MCF 10A (cell line): ENCODE data around the gene BCAS2. TPM values are rescaled to one million over a fixed set of nuclear protein-coding genes. Genes with fewer than 3 reads are reported as not detected.

Experiments
- Bru-seq: library from RNA; stranded (reverse); fragments of 400-500 nt; gene quantifications from one replicate; lab custom pipeline; 2021; lab: Mats Ljungman, UMichigan
- BruChase-seq, 2 experiments: library from RNA; stranded (reverse); fragments of 400-500 nt; gene quantifications; one replicate each; lab custom pipeline; 2021; lab: Mats Ljungman, UMichigan
- BruUV-seq: library from RNA; stranded (reverse); fragments of 400-500 nt; replicated peaks from 2 replicates; lab custom pipeline; 2021; lab: Mats Ljungman, UMichigan
- CTCF ChIA-PET: fragments of 300-600 bp; sonication (Branson Sonifier 250); formaldehyde crosslinking; extraction: SDS; loops from one replicate; lab custom pipeline; 2021; ENCODE audit warnings: antibody characterized with exemption, inconsistent platforms; lab: Yijun Ruan, JAX
- POLR2A ChIA-PET: fragments of 300-600, 350-650 bp; sonication (Branson Sonifier 250); formaldehyde crosslinking; extraction: SDS; loops from one replicate; lab custom pipeline; 2020; ENCODE audit warnings: antibody characterized with exemption, inconsistent platforms; lab: Yijun Ruan, JAX
- DNase-seq: peaks from one replicate; pipeline ENCODE4 v3.0.0-alpha.2; 2018; ENCODE audit not compliant: unreplicated experiment
- H3K27ac Mint-ChIP-seq: one replicate; pipeline ENCODE4 v1.8.0; 2022; ENCODE audit warnings: mild to moderate bottlenecking, low read depth, mixed read lengths; ENCODE audit not compliant: unreplicated experiment
- H3K27me3 Mint-ChIP-seq: one replicate; pipeline ENCODE4 v1.8.0; 2022; ENCODE audit warnings: mixed read lengths; ENCODE audit not compliant: insufficient read depth, unreplicated experiment
- H3K36me3 Mint-ChIP-seq: one replicate; pipeline ENCODE4 v1.8.0; 2022; ENCODE audit warnings: mild to moderate bottlenecking, moderate library complexity, mixed read lengths; ENCODE audit not compliant: insufficient read depth, unreplicated experiment
- H3K4me1 Mint-ChIP-seq: one replicate; pipeline ENCODE4 v1.8.0; 2022; ENCODE audit warnings: mixed read lengths; ENCODE audit not compliant: insufficient read depth, unreplicated experiment
- H3K4me3 Mint-ChIP-seq: one replicate; pipeline ENCODE4 v1.8.0; 2022; ENCODE audit warnings: mild to moderate bottlenecking, moderate library complexity, mixed read lengths; ENCODE audit not compliant: unreplicated experiment
- H3K9me3 Mint-ChIP-seq: one replicate; pipeline ENCODE4 v1.8.0; 2022; ENCODE audit warnings: mixed read lengths; ENCODE audit not compliant: unreplicated experiment
- CTCF ChIP-seq: fragments of 200-600 bp; IDR thresholded peaks from one replicate; pipeline ENCODE4 v1.8.0; 2022; ENCODE audit warnings: antibody characterized with exemption, mild to moderate bottlenecking; ENCODE audit not compliant: unreplicated experiment
- intact Hi-C: fragments of 100-400 bp; cut with micrococcal nuclease; formaldehyde crosslinking; loops from 2 replicates; pipeline ENCODE4 v1.14.1; 2022
- long read RNA-seq: library from polyadenylated mRNA; stranded (forward); transcript quantifications from one replicate; pipeline ENCODE4 v2.0.0, GENCODE V29; 2022
- total RNA-seq: library from RNA; stranded (reverse); gene quantifications from 2 replicates; pipeline ENCODE4 v1.2.3, GENCODE V29; 2022

Gene BCAS2
- 85.4 and 97.2 TPM in 2 replicates for total RNA-seq
- Bru-seq, nascent RNA, result percentile 83 among the genes with signal in this experiment
- BruChase-seq, experiment 1, labeled RNA remaining after a 6-hour chase, result percentile 91 among the genes with signal in this experiment
- percentile 85 among the genes with signal in this experiment for BruChase-seq, experiment 2, labeled RNA remaining after a 2-hour chase
- long read RNA-seq, transcript BCAS2-202 (6 exons, 891 nt), result minor isoform, 5 of 197 reads
- long read RNA-seq, transcript BCAS2-201 (7 exons, 1,299 nt), result major isoform, 181 of 197 reads
- long read RNA-seq, partial matches to known transcripts, result 4 of 197 reads
- long read RNA-seq, other reads (novel, unspliced or antisense), result 7 of 197 reads

- H3K4me3 Mint-ChIP-seq, result peak within 1 kb of the TSS; percentile 98
- TF ChIP-seq CTCF, result no peak
- peaks cover 34% of the 10 kb centered on the region for H3K36me3 Mint-ChIP-seq
- BruUV-seq, result TSS peak; percentile 90
- ChIA-PET POLR2A (interaction anchor here (0.6 to 3.7 kb wide), 23 partner anchors 9 to 235 kb away, joined by 3 to 99 read pairs (median 5); partner anchors contain the start of genes DENND2C, NRAS and TRIM33), CTCF (interaction anchor here (0.6 to 2.5 kb wide), 14 partner anchors 8 to 685 kb away, joined by 3 to 16 read pairs (median 3); partner anchors contain the start of gene DENND2C)
- intact Hi-C loops, result loop anchor here (1.0 kb wide), 1 partner anchor 89 kb away; the partner anchor contains the start of gene DENND2C
- H3K27ac Mint-ChIP-seq, result peak within 1 kb of the TSS; percentile 99
- DNase-seq, result peak; percentile 98
- H3K9me3 Mint-ChIP-seq, result no peaks in the 10 kb centered on the region
- H3K4me1 Mint-ChIP-seq, result peaks cover 6% of the 10 kb centered on the region
- no peaks in the 10 kb centered on the region for H3K27me3 Mint-ChIP-seq
Measured at GRCh38 chr1:114581335-114582287, at the start of gene BCAS2. BCAS2 (minus strand) TSS chr1:114581615; CDS start chr1:114581591, 24 bp downstream.

- POLR2A ChIA-PET, result interaction anchor here (0.9 to 2.8 kb wide), 3 partner anchors 8 to 41 kb away, joined by 3 to 21 read pairs (median 5); partner anchors contain the start of gene DENND2C
- no peak for TF ChIP-seq CTCF
- no peak for DNase-seq
- Mint-ChIP-seq H3K4me3 (no peak overlapping the region), H3K9me3 (no peaks in the 10 kb centered on the region), H3K36me3 (peaks cover 8% of the 10 kb centered on the region), H3K4me1 (peaks cover 5% of the 10 kb centered on the region), H3K27me3 (no peaks in the 10 kb centered on the region), H3K27ac (no peak overlapping the region)
- intact Hi-C loops, result no loop called here
- CTCF ChIA-PET, result interaction anchor here (0.5 kb wide), 1 partner anchor 1241 kb away, joined by 3 read pairs; no protein-coding TSS in a partner anchor
- no TSS peak for BruUV-seq
Measured at GRCh38 chr1:114627107-114627506, 45.7 kb upstream of the BCAS2 start.

DNA sequence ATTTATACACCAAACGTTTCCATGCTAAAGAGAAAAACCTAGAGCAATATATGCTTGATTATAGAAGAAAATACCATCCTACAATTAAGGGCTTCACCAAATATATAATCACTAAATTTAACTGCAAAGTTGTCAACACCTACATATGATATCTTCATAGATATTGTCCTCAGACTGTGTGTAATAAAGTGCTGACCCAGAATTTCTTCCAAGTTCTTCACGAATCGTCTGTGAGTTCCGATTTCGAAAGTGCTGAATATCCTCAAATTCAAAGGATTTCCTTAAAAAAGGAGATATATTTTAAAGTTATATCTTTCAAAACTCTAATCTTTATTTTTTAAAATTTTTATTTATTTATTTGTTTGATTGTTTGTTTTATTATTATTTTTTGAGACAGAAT lies 41.9 kb upstream of the BCAS2 start:
- Mint-ChIP-seq H3K4me3 (no peak overlapping the region), H3K9me3 (no peaks in the 10 kb centered on the region)
- CTCF ChIA-PET, result no interaction called here

More for the DNA sequence above, 41.9 kb upstream of the BCAS2 start:
- POLR2A ChIA-PET, result interaction anchor here (0.6 to 8.1 kb wide), 3 partner anchors 11 to 46 kb away, joined by 3 to 54 read pairs (median 3); partner anchors contain the start of gene DENND2C
- Mint-ChIP-seq H3K27ac (no peak overlapping the region), H3K4me1 (peaks cover 5% of the 10 kb centered on the region), H3K27me3 (no peaks in the 10 kb centered on the region), H3K36me3 (peaks cover 16% of the 10 kb centered on the region)
- no TSS peak for BruUV-seq
- no peak for DNase-seq
- intact Hi-C loops, result no loop called here
- no peak for TF ChIP-seq CTCF
